Lower leg skin (tissue), 4 donors: ENCODE results near the gene SLC15A5. TPM values are rescaled to one million over a fixed set of nuclear protein-coding genes. Genes with fewer than 3 reads are reported as not detected.

Experiments used
- DNase-seq, 2 donors: peaks; one replicate each; pipeline ENCODE4 v3.0.0-alpha.2; 2019; ENCODE audit warnings: low spot score in 2 of 2
- H3K4me3 ChIP-seq: fragments of 200-600 bp; sonication (generic); 2 replicates; pipeline ENCODE4 v1.5.1; 2017; ENCODE audit warnings: mild to moderate bottlenecking, low read depth; ENCODE audit not compliant: poor library complexity, severe bottlenecking
- CTCF ChIP-seq, 3 donors: fragments of 450-650 bp; IDR thresholded peaks; one replicate each; pipeline ENCODE4 v1.5.1; 2016; ENCODE audit warnings: antibody characterized with exemption in 3 of 3, mild to moderate bottlenecking in 3 of 3, moderate library complexity in 2 of 3
- POLR2A ChIP-seq, 2 donors: fragments of 450-650 bp; IDR thresholded peaks; one replicate each; pipeline ENCODE4 v1.6.1; 2016 to 2017; ENCODE audit warnings: antibody characterized with exemption in 2 of 2, mild to moderate bottlenecking in 1 of 2, moderate library complexity in 1 of 2
- WGBS, 2 donors: methylation state at CpG; one replicate each; pipeline ENCODE4 v1.1.5; 2018; 5-methylcytosine and 5-hydroxymethylcytosine counted together
- intact Hi-C: fragments of 100-400 bp; cut with DNase I; formaldehyde crosslinking; loops from one replicate; pipeline ENCODE4 v1.15.0; 2023; ENCODE audit warnings: low total_unique reads
- total RNA-seq, 4 donors: library from RNA; depleted of rRNA; stranded (reverse); fragments of >200 nt; gene quantifications; one replicate each; pipeline ENCODE4 v1.1.0, GENCODE V29; 2016

The SLC15A5 gene
- total RNA-seq, 4 donors from 2014 or later = not detected

GRCh38 chr12:16183541-16183940 is 93.9 kb downstream of the SLC15A5 start:
- no peak for TF ChIP-seq CTCF (IDR thresholded peaks at IDR 0.05)
- no peak for TF ChIP-seq POLR2A (IDR thresholded peaks at IDR 0.05)
- 82 to 86% methylated on average over 7 of the region's 7 CpGs for WGBS, 2 donors
- no peak overlapping the region for H3K4me3 ChIP-seq
- intact Hi-C loops = no loop called here
- DNase-seq = no peak

GRCh38 chr12:16175840-16176239 is 101.6 kb downstream of the SLC15A5 start:
- WGBS, 2 donors = 75 to 82% methylated on average over 3 of the region's 3 CpGs
- no peak overlapping the region for H3K4me3 ChIP-seq
- intact Hi-C loops = no loop called here
- DNase-seq = no peak
- TF ChIP-seq CTCF (IDR thresholded peaks at IDR 0.05) (no peak), POLR2A (IDR thresholded peaks at IDR 0.05) (no peak)

GRCh38 chr12:16174282-16174681 is 103.2 kb downstream of the SLC15A5 start:
- 88 to 91% methylated on average over 4 of the region's 4 CpGs for WGBS, 2 donors
- TF ChIP-seq POLR2A (IDR thresholded peaks at IDR 0.05) (no peak), CTCF (IDR thresholded peaks at IDR 0.05) (no peak)

GRCh38 chr12:16171348-16171747 is 106.1 kb downstream of the SLC15A5 start:
- TF ChIP-seq CTCF (IDR thresholded peaks at IDR 0.05) (no peak), POLR2A (IDR thresholded peaks at IDR 0.05) (no peak)
- intact Hi-C loops = no loop called here
- 69 to 81% methylated on average over 2 of the region's 2 CpGs for WGBS, 2 donors
- no peak overlapping the region for H3K4me3 ChIP-seq
- DNase-seq = no peak

More at GRCh38 chr12:16174282-16174681, 103.2 kb downstream of the SLC15A5 start:
- DNase-seq = no peak
- H3K4me3 ChIP-seq = no peak overlapping the region
- intact Hi-C loops = no loop called here

- H3K4me3 ChIP-seq = no peak overlapping the region
- TF ChIP-seq POLR2A (IDR thresholded peaks at IDR 0.05) (no peak), CTCF (IDR thresholded peaks at IDR 0.05) (no peak)
- DNase-seq = no peak
- WGBS, 2 donors = 88 to 92% methylated on average over 3 of the region's 3 CpGs
- intact Hi-C loops = no loop called here
These were observed 109.4 kb downstream of the SLC15A5 start for GRCh38 chr12:16168078-16168477.
